ENCODE measurements around the gene GRAP2. TPM values are rescaled to one million over a fixed set of nuclear protein-coding genes. Genes with fewer than 3 reads are reported as not detected.

The GRAP2 gene
- total and polyA plus RNA-seq, 4 donors, result 1.9 to 6.9 (median 4.2) TPM

GRCh38 chr22:39943953-39944872 is 43.3 kb downstream of the GRAP2 start:
- H3K36me3 ChIP-seq (ENCODE audit: control insufficient read depth in 4 of 4, insufficient read depth in 4 of 4, low read length in 4 of 4), result no peaks in the 10 kb centered on the region
- no peak overlapping the region for H3K4me3 ChIP-seq
- peaks cover 0 to 13% (median 9%) of the 10 kb centered on the region in 5 donors for H3K4me1 ChIP-seq (ENCODE audit: control insufficient read depth in 5 of 5, insufficient read depth in 5 of 5, low read length in 5 of 5)
- H3K27ac ChIP-seq (ENCODE audit: low read depth in 1 of 2, low read length in 1 of 2), result no peak overlapping the region
- no peak for ATAC-seq (ENCODE audit: insufficient read depth, low FRiP score)
- TF ChIP-seq CTCF (IDR thresholded peaks at IDR 0.05; ENCODE audit: control extremely low read depth, extremely low read depth), result no peak
- peaks cover 0 to 5% (median 0%) of the 10 kb centered on the region in 3 donors for H3K27me3 ChIP-seq (ENCODE audit: control insufficient read depth in 3 of 3, insufficient read depth in 3 of 3, low read length in 2 of 3)
- 88 to 93% methylated on average over 11 of the region's 11 CpGs for WGBS, 2 donors
- H3K9ac ChIP-seq (ENCODE audit: insufficient read depth in 1 of 2, low read length in 2 of 2), result no peak overlapping the region
- H3K9me3 ChIP-seq (ENCODE audit: control insufficient read depth in 4 of 4, insufficient read depth in 3 of 4, low read length in 3 of 4), result no peaks in the 10 kb centered on the region
- DNase-seq, result no peak

DNA sequence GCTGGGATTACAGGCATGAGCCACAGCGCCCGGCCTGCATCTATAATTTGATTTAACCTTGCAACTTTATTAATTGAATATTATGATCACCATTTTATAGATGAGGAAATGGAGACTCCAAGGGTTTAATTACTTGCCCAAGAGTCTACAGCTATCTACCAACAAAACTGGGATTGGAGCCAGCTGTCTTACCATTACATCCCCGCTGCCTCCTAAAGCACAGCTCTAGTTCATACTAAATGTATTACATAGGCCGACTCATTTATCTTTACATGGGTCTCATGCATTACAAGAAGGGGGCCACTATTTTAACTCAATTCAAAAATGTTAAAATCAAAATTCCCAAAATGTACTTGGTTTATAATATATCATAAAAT is 45.2 kb downstream of the GRAP2 start:
- no peak for TF ChIP-seq CTCF (IDR thresholded peaks at IDR 0.05; ENCODE audit: control extremely low read depth, extremely low read depth)
- Histone ChIP-seq H3K4me3 (no peak overlapping the region), H3K36me3 (ENCODE audit: control insufficient read depth in 4 of 4, insufficient read depth in 4 of 4, low read length in 4 of 4) (no peaks in the 10 kb centered on the region), H3K27ac (ENCODE audit: low read depth in 1 of 2, low read length in 1 of 2) (no peak overlapping the region), H3K27me3 (ENCODE audit: control insufficient read depth in 3 of 3, insufficient read depth in 3 of 3, low read length in 2 of 3) (peaks cover 0 to 16% (median 0%) of the 10 kb centered on the region in 3 donors), H3K4me1 (ENCODE audit: control insufficient read depth in 5 of 5, insufficient read depth in 5 of 5, low read length in 5 of 5) (peaks cover 0 to 13% (median 9%) of the 10 kb centered on the region in 5 donors), H3K9me3 (ENCODE audit: control insufficient read depth in 4 of 4, insufficient read depth in 3 of 4, low read length in 3 of 4) (no peaks in the 10 kb centered on the region), H3K9ac (ENCODE audit: insufficient read depth in 1 of 2, low read length in 2 of 2) (no peak overlapping the region)
- DNase-seq (no peak), ATAC-seq (ENCODE audit: insufficient read depth, low FRiP score) (no peak)
- 92 to 93% methylated on average over 4 of the region's 4 CpGs for WGBS, 2 donors

- H3K4me1 ChIP-seq (ENCODE audit: control insufficient read depth in 5 of 5, insufficient read depth in 5 of 5, low read length in 5 of 5), result peaks cover 0 to 13% (median 9%) of the 10 kb centered on the region in 5 donors
- H3K9ac ChIP-seq (ENCODE audit: insufficient read depth in 1 of 2, low read length in 2 of 2), result no peak overlapping the region
- no peak overlapping the region for H3K27ac ChIP-seq (ENCODE audit: low read depth in 1 of 2, low read length in 1 of 2)
- DNase-seq (peak in 1 of 3 donors; percentile 33), ATAC-seq (ENCODE audit: insufficient read depth, low FRiP score) (no peak)
- no peak for TF ChIP-seq CTCF (IDR thresholded peaks at IDR 0.05; ENCODE audit: control extremely low read depth, extremely low read depth)
- H3K36me3 ChIP-seq (ENCODE audit: control insufficient read depth in 4 of 4, insufficient read depth in 4 of 4, low read length in 4 of 4), result no peaks in the 10 kb centered on the region
- WGBS, 2 donors, result 35 to 37% methylated on average over 8 of the region's 8 CpGs
- no peak overlapping the region for H3K4me3 ChIP-seq
- no peaks in the 10 kb centered on the region for H3K9me3 ChIP-seq (ENCODE audit: control insufficient read depth in 4 of 4, insufficient read depth in 3 of 4, low read length in 3 of 4)
- H3K27me3 ChIP-seq (ENCODE audit: control insufficient read depth in 3 of 3, insufficient read depth in 3 of 3, low read length in 2 of 3), result peaks cover 0 to 16% (median 0%) of the 10 kb centered on the region in 3 donors
These were observed 45.8 kb downstream of the GRAP2 start for GRCh38 chr22:39946503-39947219.

Data from lung (tissue), 12 donors.